ENCODE results near the gene SIK3. TPM values are rescaled to one million over a fixed set of nuclear protein-coding genes. Genes with fewer than 3 reads are reported as not detected.
"Not testable (repeated sequence)": the region's sequence is repeated elsewhere in the genome, so short reads cannot be mapped to it uniquely, and the experiment has no call there.

Gene SIK3
- total RNA-seq, 1 donor from 2014 or later, result 40.0 TPM

DNA sequence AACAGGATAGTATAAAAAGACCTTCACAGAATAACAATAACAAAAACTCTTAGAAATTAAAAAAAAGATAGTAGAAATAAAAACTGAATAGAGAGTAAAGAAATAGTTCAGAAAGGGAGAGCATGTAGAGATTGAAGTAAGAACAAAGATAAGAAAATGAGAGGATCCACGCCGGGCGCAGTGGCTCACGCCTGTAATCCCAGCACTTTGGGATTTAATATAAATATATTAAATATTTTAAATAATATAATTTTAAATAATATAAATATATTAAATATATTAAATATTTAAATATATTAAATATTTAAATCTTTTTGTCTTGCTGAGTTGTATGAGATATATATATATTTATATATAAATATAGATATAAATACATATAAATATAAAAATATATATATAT lies 286.1 kb downstream of the SIK3 start:
- intact Hi-C loops (cut with micrococcal nuclease), result no loop called here

DNA sequence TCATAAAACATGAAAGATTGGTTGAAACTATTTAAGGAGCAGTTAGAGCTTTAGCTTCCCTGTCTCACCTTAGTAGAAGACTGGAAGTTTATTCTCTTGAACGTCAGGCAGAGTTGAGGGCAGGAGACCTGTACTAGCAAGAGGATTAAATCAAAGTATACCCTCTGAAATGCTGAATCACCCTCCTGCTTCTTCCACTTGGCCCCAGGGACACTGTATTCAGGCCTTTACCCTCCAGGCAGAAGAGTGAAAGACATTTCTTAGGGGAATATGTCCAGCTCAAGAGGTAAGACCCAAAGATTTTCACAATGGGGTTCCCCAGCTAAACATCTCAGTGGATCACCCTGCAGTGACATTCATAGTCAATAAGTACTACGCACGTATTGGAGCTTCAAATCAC lies 287.0 kb downstream of the SIK3 start:
- intact Hi-C loops (cut with micrococcal nuclease), result no loop called here

DNA sequence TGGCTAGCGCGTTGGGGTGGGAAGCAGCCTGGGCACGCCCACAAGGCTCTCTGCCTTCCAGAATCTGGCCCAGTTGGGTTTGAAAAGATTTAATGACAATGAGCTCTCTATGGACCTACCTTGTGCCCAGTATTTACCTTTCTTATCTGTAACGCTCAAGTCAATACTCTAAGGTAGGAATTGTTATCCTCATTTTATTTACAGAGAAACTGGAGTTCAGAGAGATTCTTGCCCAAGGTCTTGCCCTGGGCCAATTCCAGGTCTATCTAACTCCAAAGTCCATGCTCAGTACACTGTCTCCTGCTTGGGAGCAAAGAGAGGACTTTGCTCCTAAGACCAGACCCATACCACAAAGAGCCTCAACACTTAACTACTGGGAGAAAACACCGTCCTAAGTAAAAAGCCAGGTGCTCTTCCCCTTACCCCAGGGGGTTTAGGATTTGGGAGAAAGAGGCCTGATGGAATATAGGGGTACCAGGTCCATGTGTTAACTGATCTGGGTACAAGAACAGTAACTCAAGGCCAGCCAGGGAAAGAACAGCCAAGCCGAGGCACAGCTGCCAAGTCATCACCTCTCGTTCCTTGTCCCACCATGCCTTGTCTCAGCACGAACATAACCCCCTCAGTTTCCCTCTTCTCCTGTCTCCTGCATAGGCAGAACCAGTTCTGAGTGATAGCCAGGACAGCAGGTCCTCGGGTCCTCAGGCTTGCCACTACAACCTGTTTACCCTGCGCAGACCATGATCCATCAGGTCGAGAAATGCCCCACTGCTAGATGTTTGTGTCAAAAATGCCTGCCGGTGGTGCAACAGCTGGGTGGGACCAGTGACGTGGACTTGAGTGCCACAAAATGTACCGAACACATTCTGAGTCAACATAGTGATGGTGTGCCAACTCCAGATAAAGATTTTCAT lies 289.7 kb downstream of the SIK3 start:
- intact Hi-C loops (cut with micrococcal nuclease), result no loop called here

DNA sequence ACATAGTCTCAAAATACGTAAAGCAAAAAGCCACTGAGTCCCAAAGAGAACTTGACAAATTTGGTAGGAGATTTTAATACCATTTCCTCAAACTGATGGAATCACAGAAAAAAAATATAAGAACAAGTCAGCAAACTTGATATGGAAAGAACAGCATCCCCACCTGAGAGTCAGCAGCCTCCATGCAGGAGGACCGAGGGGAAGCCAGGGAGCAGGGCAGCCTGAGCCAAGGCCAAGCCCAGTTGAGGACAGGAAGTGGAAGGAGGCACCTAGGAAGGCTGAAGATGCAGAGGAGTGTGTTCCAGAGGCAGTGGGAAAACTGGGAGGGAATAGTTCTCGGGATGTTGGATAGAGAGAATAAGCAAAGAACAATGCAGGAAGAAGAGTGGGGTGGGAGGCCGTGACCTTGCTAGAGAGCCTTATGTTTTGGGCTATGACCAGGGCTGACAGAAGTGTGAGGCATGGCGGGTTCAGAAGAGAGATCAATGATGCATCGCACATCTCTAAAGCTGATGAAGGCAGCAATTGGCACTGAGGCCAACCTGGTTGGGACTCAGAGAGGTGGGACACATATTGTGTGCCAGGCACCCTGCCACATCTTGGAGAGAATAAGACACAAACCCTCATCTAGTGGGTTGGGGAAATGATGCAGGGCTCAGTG lies 290.5 kb downstream of the SIK3 start:
- intact Hi-C loops (cut with micrococcal nuclease), result no loop called here

DNA sequence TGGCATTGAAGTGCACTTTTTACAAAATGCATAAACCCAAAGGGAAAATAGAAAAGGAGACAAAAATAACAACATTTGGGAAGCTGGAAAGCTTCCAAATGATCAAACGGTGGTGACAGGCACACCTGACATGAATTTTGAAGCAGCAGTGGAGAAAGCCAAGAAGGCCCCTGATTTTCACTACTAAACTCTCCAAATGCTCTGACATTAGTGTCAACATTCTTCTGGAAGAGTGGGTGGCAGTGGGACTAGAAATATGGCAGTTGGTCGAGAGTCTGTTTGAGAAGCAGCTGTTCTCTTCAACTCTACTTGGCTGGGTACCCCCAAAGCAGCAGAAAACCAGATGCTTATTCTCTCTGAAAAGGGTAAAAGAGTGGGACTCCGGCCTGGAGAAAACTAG lies 294.2 kb downstream of the SIK3 start:
- intact Hi-C loops (cut with micrococcal nuclease), result no loop called here

DNA sequence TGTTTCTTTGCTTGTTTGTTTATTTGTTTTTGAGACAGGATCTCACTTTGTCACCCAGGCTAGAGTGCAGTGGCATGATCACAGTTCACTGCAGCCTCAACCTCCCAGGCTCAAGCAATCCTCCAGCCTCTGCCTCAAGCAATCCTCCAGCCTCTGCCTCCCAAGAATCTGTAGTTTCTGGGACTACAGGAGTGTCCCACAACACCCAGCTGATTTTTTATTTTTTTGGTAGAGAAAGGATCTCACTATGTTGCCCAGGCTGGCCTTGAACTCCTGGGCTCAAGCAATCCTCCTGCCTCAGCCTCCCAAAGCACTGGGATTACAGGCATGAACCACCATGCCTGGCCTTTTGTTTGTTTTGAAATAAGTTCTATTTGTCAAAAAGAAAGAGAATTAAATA lies 296.6 kb downstream of the SIK3 start:
- intact Hi-C loops (cut with micrococcal nuclease), result not testable (repeated sequence)

DNA sequence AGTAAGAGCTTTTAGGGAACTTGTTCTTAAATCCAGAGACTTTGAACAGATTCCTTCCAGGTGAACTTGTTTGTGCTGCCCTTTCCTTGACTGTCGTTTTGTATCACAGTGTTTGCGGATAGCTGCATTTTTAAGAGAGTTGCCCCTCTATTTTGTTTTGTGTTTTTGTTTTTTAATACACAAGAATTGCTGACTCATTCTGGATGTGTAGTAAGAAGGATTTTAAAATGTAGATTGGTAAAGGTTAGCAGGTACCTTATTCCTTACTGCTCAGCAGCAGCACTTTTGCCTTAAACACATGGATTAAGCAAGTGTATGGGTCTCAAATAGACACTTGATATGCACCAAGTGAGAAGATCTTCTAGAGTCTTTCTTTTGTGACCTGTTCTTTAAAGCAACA lies 297.6 kb downstream of the SIK3 start:
- intact Hi-C loops (cut with micrococcal nuclease), result no loop called here

DNA sequence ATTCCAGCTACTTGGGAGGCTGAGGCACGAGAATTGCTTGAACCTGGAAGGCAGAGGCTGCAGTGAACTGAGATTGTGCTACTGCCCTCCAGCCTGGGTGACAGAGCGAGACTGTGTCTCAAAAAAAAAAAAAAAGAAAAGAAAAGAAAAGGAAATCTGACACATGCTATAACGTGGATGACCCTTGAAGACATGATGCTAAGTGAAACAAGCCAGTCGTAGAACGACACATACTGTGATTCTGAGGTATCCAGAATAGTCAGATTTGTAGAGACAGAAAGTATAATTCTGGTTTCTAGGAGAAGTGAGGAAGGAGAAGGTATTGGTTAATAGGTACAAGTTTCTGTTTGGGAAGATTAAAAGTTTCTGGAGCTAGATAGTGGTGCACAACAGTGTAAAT lies 299.9 kb downstream of the SIK3 start:
- intact Hi-C loops (cut with micrococcal nuclease), result no loop called here

DNA sequence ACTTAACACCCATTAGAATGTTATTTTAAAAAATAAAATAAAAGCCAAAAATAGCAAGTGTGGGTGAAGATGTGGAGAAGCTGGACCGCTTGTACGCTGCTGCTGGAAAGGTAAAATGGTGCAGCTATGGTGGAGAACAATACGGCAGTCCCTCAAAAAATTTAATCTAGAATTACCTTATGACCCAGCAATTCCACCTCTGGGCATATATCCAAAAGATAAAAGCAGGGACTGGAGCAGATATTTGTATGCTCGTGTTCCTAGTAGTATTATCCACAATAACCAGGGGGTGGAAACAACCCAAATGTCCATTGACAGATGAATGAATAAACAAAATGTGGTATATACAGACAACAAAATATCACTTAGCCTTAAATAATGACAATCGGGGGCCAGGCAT lies 300.4 kb downstream of the SIK3 start:
- intact Hi-C loops (cut with micrococcal nuclease), result no loop called here

DNA sequence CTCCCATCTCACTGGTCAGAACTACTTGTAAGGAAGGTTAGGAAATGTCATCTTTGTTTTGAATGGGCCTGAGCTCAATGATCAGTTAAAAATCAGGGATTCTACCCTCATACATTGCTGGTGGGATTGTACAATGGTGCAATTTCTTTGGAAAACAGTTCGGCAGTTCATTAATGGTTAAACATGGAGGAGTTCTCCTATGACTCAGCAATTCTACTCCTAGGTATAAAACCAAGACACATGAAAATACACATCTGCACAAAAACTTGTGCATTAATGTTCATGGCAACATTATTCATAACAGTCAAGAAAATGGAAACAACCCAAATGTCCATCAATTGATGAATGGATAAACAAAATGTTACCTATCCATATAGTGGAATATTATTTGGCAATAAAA lies 301.7 kb downstream of the SIK3 start:
- intact Hi-C loops (cut with micrococcal nuclease), result no loop called here

DNA sequence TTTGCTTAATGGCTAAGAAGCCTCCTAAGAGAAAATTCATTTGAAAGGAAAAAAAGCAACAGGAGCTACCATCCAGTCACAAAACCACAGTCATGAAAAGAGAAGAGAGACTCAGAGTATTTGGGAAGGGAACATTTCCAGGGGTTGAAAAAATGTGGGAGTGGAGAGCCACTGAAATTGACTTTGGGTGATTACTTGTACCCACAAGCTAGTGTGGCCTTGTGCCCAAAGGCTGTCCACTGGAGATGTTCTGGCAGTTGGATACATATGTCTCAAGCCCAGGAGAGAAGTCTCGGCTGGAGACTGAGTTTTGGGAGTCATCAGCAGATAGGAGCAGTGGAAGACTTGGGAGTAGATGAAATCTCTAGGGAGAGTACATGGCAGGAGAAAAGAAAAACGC lies 303.4 kb downstream of the SIK3 start:
- intact Hi-C loops (cut with micrococcal nuclease), result no loop called here

DNA sequence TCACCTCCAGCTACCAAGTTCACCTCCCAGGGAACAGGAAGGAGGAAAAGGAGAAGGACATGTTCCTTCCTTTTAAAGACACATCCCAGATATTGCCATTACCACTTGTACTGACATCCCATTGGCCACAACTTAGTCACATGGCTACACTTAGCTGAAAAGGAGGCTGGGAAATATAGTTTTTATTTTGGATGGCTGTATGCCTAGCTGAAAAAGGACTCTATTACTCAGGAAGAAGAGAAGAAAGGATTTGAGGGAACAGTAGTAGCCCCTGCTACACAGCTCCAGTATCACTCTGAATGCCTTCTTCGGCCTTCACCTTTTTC lies 304.5 kb downstream of the SIK3 start:
- intact Hi-C loops (cut with micrococcal nuclease), result no loop called here

Other genes with a start within 250 kb of the SIK3 start
- 52.9 and 63.2 TPM in 2 replicates for gene PAFAH1B2, start 45.9 kb upstream of the SIK3 start, total RNA-seq
- 29.2 and 31.8 TPM in 2 replicates for gene SIDT2, start 80.3 kb upstream of the SIK3 start, total RNA-seq
- 5.8 and 6.0 TPM in 2 replicates for gene TAGLN, start 100.9 kb upstream of the SIK3 start, total RNA-seq
- 180 and 187 TPM in 2 replicates for gene PCSK7, start 133.6 kb upstream of the SIK3 start, total RNA-seq
- 17.2 and 22.6 TPM in 2 replicates for gene RNF214, start 134.2 kb upstream of the SIK3 start, total RNA-seq
- 4.3 and 6.1 TPM in 2 replicates for gene BACE1-AS, start 192.9 kb upstream of the SIK3 start, total RNA-seq
- 0.41 and 0.47 TPM in 2 replicates for gene BACE1, start 217.8 kb upstream of the SIK3 start, total RNA-seq
- gene CEP164, start 229.4 kb upstream of the SIK3 start, total RNA-seq, result 32.8 and 33.8 TPM in 2 replicates

Data from T-helper 1 cell treated with Interleukin-12 subunit alpha and Interleukin-12 subunit beta and Interleukin-4 antibody, amounts not matched to agents 30 ng/mL and 1 ng/mL, for 36 hours (primary cell).